Right ventricle myocardium superior (tissue), 1 donor: Measurements from ENCODE around the gene MYL2. TPM values are rescaled to one million over a fixed set of nuclear protein-coding genes. Genes with fewer than 3 reads are reported as not detected.

Source experiments
- ATAC-seq: fragments of 200-7000 bp; cut with Tn5 transposase; one replicate; pipeline ENCODE4 v1.9.1; 2020; ENCODE audit warnings: mild to moderate bottlenecking; ENCODE audit not compliant: poor library complexity
- DNase-seq: peaks from one replicate; pipeline ENCODE4 v3.0.0-alpha.2; 2020
- intact Hi-C: fragments of 100-400 bp; cut with DNase I; formaldehyde crosslinking; loops from one replicate; pipeline ENCODE4 v1.11.2; 2022
- total RNA-seq: library from RNA; stranded (reverse); fragmentation: NEBNext Ultra II Directional; extraction: Animal tissue kit (Norgen Biotek cat#: 25700); gene quantifications from one replicate; pipeline ENCODE4 v1.2.1, GENCODE V29; 2021
- donor health status: DM: no; HTN: yes; CAD: no; lungs with severe emphysema.

MYL2 gene
- total RNA-seq, 1 donor from 2014 or later: 13,587 TPM

DNA sequence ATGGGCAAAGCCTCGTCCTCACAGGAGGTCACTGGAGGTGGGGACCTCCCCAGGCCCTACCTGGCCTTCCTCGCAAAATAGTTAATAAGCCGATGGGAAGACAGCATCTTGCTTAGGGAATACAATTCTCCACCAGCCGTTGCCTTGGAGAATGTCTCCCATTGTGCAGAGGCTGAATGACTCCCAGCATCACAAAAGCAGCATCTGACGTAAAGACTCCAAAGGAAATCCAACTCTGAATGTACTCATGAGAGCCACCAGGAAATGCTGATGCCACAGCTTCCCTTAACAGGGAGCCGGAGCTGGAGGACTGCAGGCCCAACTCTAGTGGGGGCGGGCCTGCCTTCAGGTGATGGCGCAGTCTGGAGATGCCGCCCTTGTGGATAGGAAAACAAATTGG is 58.0 kb downstream of the MYL2 start:
- no peak for DNase-seq
- ATAC-seq: no peak
- intact Hi-C loops: no loop called here

DNA sequence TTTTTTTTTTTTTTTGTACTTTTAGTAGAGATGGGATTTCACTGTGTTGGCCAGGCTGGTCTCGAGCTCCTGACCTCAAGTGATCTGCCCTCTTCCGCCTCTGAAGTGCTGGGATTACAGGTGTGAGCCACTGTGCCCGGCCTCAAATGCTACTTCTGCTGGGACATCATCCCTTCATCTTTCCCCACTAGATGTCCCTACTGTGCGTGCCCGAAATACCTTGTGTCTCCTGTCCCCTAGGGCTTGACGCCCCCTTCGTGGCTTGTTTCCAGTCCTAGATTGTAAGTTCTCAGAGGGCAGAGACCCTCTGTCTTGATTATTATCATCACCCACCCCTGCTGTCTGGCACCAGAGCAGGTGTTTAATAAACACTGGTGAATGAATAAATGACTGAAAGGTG is 58.6 kb downstream of the MYL2 start:
- DNase-seq (no peak), ATAC-seq (no peak)
- intact Hi-C loops: no loop called here

Other genes starting within 250 kb of the MYL2 start
- gene HVCN1, start 231.5 kb downstream of the MYL2 start, total RNA-seq: 11.9 TPM
- 175 TPM for gene PPP1CC, start 177.7 kb downstream of the MYL2 start, total RNA-seq
- not detected for gene CCDC63, start 73.6 kb downstream of the MYL2 start, total RNA-seq
- not detected for gene CUX2, start 113.6 kb upstream of the MYL2 start, total RNA-seq